Neural cell (in vitro differentiated cells): ENCODE results near the gene STXBP4. TPM values are rescaled to one million over a fixed set of nuclear protein-coding genes. Genes with fewer than 3 reads are reported as not detected.

Experiments used
- H2AFZ ChIP-seq: fragments of 200-600, 300-800 bp; sonication (generic), shearing (Covaris generic); 2 replicates; pipeline ENCODE4 v1.6.0; 2014; ENCODE audit warnings: low read depth, mild to moderate bottlenecking, antibody characterized with exemption, low read length, moderate library complexity
- H3F3A ChIP-seq: fragments of 200-600 bp; shearing (Covaris generic); 2 replicates; pipeline ENCODE4 v1.6.1; 2016; ENCODE audit warnings: mild to moderate bottlenecking, moderate library complexity, mixed read lengths, antibody characterized with exemption, low read length; ENCODE audit not compliant: insufficient read depth, poor library complexity, severe bottlenecking
- H3K27ac ChIP-seq: fragments of 200-600, 300-800 bp; sonication (generic), shearing (Covaris generic); 2 replicates; pipeline ENCODE4 v1.5.1; 2014; ENCODE audit warnings: mild to moderate bottlenecking, low read length, moderate library complexity
- H3K27me3 ChIP-seq: fragments of 300-800, 200-600 bp; sonication (generic), shearing (Covaris generic); 2 replicates; pipeline ENCODE4 v1.6.0; 2014; ENCODE audit warnings: mild to moderate bottlenecking, low read depth, low read length, moderate library complexity; ENCODE audit not compliant: insufficient read depth
- H3K36me3 ChIP-seq: fragments of 300-800, 200-600 bp; sonication (generic), shearing (Covaris generic); 2 replicates; pipeline ENCODE4 v1.5.1; 2014; ENCODE audit warnings: mild to moderate bottlenecking, antibody characterized with exemption, low read length, moderate library complexity; ENCODE audit not compliant: insufficient read depth
- H3K4me2 ChIP-seq: fragments of 300-800, 200-600 bp; sonication (generic), shearing (Covaris generic); 2 replicates; pipeline ENCODE4 v1.6.0; 2014; ENCODE audit warnings: mild to moderate bottlenecking, low read length
- H3K4me3 ChIP-seq: fragments of 300-800, 200-600 bp; sonication (generic), shearing (Covaris generic); 2 replicates; pipeline ENCODE4 v1.5.1; 2014; ENCODE audit warnings: mild to moderate bottlenecking, low read length, moderate library complexity
- H3K79me2 ChIP-seq: fragments of 200-600 bp; shearing (Covaris generic); replicated peaks from 2 replicates; pipeline ENCODE4 v1.6.0; 2014; ENCODE audit warnings: mild to moderate bottlenecking, low read length, moderate library complexity; ENCODE audit not compliant: insufficient read depth
- H3K9ac ChIP-seq: fragments of 300-800, 200-600 bp; sonication (generic), shearing (Covaris generic); 2 replicates; pipeline ENCODE4 v1.6.1; 2016; ENCODE audit warnings: mild to moderate bottlenecking, low read length, mixed read lengths
- H3K9me2 ChIP-seq: fragments of 200-600 bp; shearing (Covaris generic); 2 replicates; pipeline ENCODE4 v1.6.1; 2016; ENCODE audit warnings: mild to moderate bottlenecking, low read length, mixed read lengths; ENCODE audit not compliant: insufficient read depth
- H3K9me3 ChIP-seq: fragments of 200-600, 300-800 bp; sonication (generic), shearing (Covaris generic); 2 replicates; pipeline ENCODE4 v1.6.1; 2016; ENCODE audit warnings: mild to moderate bottlenecking, mixed run types, low read length, moderate library complexity, mixed read lengths
- H4K20me1 ChIP-seq: fragments of 200-600 bp; shearing (Covaris generic); 2 replicates; pipeline ENCODE4 v1.6.1; 2016; ENCODE audit warnings: mild to moderate bottlenecking, mixed run types; ENCODE audit not compliant: insufficient read depth
- CTCF ChIP-seq: fragments of 450-650 bp; IDR thresholded peaks from 2 replicates; pipeline ENCODE4 v1.5.1; 2014; ENCODE audit warnings: antibody characterized with exemption, mild to moderate bottlenecking, moderate library complexity; ENCODE audit not compliant: poor library complexity, severe bottlenecking
- EP300 ChIP-seq: fragments of 450-650 bp; conservative IDR thresholded peaks from 2 replicates; pipeline ENCODE4 v1.6.1; 2014; ENCODE audit warnings: antibody characterized with exemption, mild to moderate bottlenecking, moderate library complexity; ENCODE audit not compliant: poor library complexity, severe bottlenecking
- EZH2 ChIP-seq: fragments of 200-600, 300-800 bp; shearing (Covaris generic), sonication (generic); IDR thresholded peaks from 2 replicates; pipeline ENCODE4 v1.6.1; 2014; ENCODE audit warnings: antibody characterized with exemption, low read length, borderline replicate concordance, mild to moderate bottlenecking; ENCODE audit not compliant: insufficient read depth, poor library complexity, severe bottlenecking
- MXI1 ChIP-seq: fragments of 450-650 bp; conservative IDR thresholded peaks from 2 replicates; pipeline ENCODE4 v1.6.1; 2014; ENCODE audit warnings: antibody characterized with exemption, mild to moderate bottlenecking; ENCODE audit not compliant: poor library complexity, severe bottlenecking
- POLR2AphosphoS5 ChIP-seq: IDR thresholded peaks from 2 replicates; pipeline ENCODE4 v1.6.1; 2012
- RAD21 ChIP-seq: fragments of 450-650 bp; conservative IDR thresholded peaks from 2 replicates; pipeline ENCODE4 v1.6.1; 2014; ENCODE audit warnings: antibody characterized with exemption, mild to moderate bottlenecking, moderate library complexity
- SMC3 ChIP-seq: fragments of 450-650 bp; conservative IDR thresholded peaks from 2 replicates; pipeline ENCODE4 v1.6.1; 2014; ENCODE audit warnings: antibody characterized with exemption, mild to moderate bottlenecking, moderate library complexity; ENCODE audit not compliant: poor library complexity
- TAF1 ChIP-seq: IDR thresholded peaks from 2 replicates; pipeline ENCODE4 v1.6.1; 2012; ENCODE audit warnings: low read depth
- polyA plus RNA-seq: library from polyadenylated mRNA; depleted of rRNA; stranded (reverse); fragments of >200 nt; gene quantifications from 2 replicates; pipeline ENCODE4 v1.2.3, GENCODE V29; 2014
- TF ChIP-seq, protein P1 (sequence below): IDR thresholded peaks from 2 replicates; pipeline ENCODE4 v1.6.1; 2012; ENCODE audit warnings: borderline replicate concordance

The STXBP4 gene
- polyA plus RNA-seq, 1 donor from 2014 or later = 8.1 TPM

GRCh38 chr17:54956791-54957190 is 11.8 kb upstream of the STXBP4 start:
- peak overlapping the region; percentile 82 for H3K27ac ChIP-seq
- TF ChIP-seq, protein P1, sequence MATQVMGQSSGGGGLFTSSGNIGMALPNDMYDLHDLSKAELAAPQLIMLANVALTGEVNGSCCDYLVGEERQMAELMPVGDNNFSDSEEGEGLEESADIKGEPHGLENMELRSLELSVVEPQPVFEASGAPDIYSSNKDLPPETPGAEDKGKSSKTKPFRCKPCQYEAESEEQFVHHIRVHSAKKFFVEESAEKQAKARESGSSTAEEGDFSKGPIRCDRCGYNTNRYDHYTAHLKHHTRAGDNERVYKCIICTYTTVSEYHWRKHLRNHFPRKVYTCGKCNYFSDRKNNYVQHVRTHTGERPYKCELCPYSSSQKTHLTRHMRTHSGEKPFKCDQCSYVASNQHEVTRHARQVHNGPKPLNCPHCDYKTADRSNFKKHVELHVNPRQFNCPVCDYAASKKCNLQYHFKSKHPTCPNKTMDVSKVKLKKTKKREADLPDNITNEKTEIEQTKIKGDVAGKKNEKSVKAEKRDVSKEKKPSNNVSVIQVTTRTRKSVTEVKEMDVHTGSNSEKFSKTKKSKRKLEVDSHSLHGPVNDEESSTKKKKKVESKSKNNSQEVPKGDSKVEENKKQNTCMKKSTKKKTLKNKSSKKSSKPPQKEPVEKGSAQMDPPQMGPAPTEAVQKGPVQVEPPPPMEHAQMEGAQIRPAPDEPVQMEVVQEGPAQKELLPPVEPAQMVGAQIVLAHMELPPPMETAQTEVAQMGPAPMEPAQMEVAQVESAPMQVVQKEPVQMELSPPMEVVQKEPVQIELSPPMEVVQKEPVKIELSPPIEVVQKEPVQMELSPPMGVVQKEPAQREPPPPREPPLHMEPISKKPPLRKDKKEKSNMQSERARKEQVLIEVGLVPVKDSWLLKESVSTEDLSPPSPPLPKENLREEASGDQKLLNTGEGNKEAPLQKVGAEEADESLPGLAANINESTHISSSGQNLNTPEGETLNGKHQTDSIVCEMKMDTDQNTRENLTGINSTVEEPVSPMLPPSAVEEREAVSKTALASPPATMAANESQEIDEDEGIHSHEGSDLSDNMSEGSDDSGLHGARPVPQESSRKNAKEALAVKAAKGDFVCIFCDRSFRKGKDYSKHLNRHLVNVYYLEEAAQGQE = no peak
- TF ChIP-seq SMC3 (no peak), EZH2 (no peak), TAF1 (no peak), EP300 (peak; percentile 60), RAD21 (no peak), MXI1 (peak; percentile 16), CTCF (no peak), POLR2AphosphoS5 (peak; percentile 48)

DNA sequence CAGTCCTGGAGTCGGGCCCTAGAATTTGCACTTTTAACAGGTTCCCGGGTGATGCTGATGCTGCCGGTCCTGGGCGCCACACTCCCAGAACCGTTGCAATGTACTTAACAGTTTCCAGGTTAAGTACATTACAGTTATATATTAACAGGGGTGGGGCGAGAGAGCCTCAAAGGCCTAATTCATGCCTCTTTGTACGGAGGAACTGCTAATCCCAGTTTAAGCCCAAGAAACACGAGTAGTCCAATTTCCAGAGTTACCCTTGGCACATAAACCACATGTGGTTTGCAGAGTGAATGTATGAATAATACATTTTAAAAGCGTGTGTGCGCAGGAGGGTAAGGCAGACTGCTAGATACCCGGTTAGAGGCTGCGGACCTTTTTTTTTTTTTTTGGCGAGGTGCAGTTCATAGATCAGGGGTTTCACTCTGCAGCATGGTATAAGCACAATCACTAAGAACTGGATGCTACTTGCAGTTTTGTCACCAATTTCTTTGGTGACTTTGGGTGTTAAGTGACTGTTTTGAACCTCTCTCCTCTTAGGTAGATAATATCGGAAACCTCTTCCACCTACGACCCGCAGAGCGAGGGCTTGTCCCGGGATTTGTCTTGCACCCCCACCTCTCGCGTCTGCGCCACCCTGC is 824 bp upstream of the STXBP4 start:
- H3K4me2 ChIP-seq = peak overlapping the region; percentile 57
- peaks cover 58% of the 10 kb centered on the region for H3K79me2 ChIP-seq
- no peaks in the 10 kb centered on the region for H3K9me3 ChIP-seq
- no peaks in the 10 kb centered on the region for H3K9me2 ChIP-seq
- H4K20me1 ChIP-seq = no peaks in the 10 kb centered on the region
- H3K36me3 ChIP-seq = no peaks in the 10 kb centered on the region
- H3K9ac ChIP-seq = peak overlapping the region; percentile 92
- H3F3A ChIP-seq = no peaks in the 10 kb centered on the region
- TF ChIP-seq MXI1 = peak; percentile 61
- TF ChIP-seq SMC3 = no peak
- TF ChIP-seq CTCF = no peak
- peak overlapping the region; percentile 87 for H2AFZ ChIP-seq
- no peaks in the 10 kb centered on the region for H3K27me3 ChIP-seq
- peak overlapping the region; percentile 78 for H3K4me3 ChIP-seq
- H3K27ac ChIP-seq = peak overlapping the region; percentile 92

More at GRCh38 chr17:54956791-54957190, 11.8 kb upstream of the STXBP4 start:
- no peaks in the 10 kb centered on the region for H3K9me3 ChIP-seq
- no peaks in the 10 kb centered on the region for H3F3A ChIP-seq
- peak overlapping the region; percentile 53 for H3K9ac ChIP-seq
- H3K27me3 ChIP-seq = no peaks in the 10 kb centered on the region
- H3K4me3 ChIP-seq = peak overlapping the region; percentile 38
- no peaks in the 10 kb centered on the region for H3K9me2 ChIP-seq
- H3K36me3 ChIP-seq = peaks cover 11% of the 10 kb centered on the region
- H4K20me1 ChIP-seq = no peaks in the 10 kb centered on the region
- peaks cover 3% of the 10 kb centered on the region for H3K79me2 ChIP-seq
- no peak overlapping the region for H3K4me2 ChIP-seq
- H2AFZ ChIP-seq = no peak overlapping the region
